Esophagus muscularis mucosa (tissue), 4 donors: Measurements from ENCODE around the gene GRB2. TPM values are rescaled to one million over a fixed set of nuclear protein-coding genes. Genes with fewer than 3 reads are reported as not detected.

Experiments
- DNase-seq: peaks from one replicate; pipeline ENCODE4 v3.0.0-alpha.2; 2017; ENCODE audit errors: extremely low spot score
- H3K27ac ChIP-seq, 4 donors: fragments of 200-600 bp; sonication (generic); replicated peaks in 1 of 4; 1 replicate in 3 of 4; 2 replicates in 1 of 4; pipeline ENCODE4 v1.5.1; 2016 to 2019; ENCODE audit warnings: mild to moderate bottlenecking in 1 of 4
- H3K27me3 ChIP-seq, 4 donors: fragments of 200-600 bp; sonication (generic); one replicate each; pipeline versions ENCODE4 v1.5.1 to v1.6.0; 2016 to 2019
- H3K36me3 ChIP-seq, 4 donors: fragments of 200-600 bp; sonication (generic); one replicate each; pipeline ENCODE4 v1.5.1; 2016 to 2019
- H3K4me1 ChIP-seq, 4 donors: fragments of 200-600 bp; sonication (generic); one replicate each; pipeline ENCODE4 v1.5.1; 2016 to 2019
- H3K4me3 ChIP-seq, 4 donors: fragments of 200-600 bp; sonication (generic); 1 replicate in 2 of 4; 2 replicates in 2 of 4; pipeline ENCODE4 v1.5.1; 2016 to 2019; ENCODE audit warnings: mild to moderate bottlenecking in 4 of 4, moderate library complexity in 1 of 4
- H3K9me3 ChIP-seq, 4 donors: fragments of 200-600 bp; sonication (generic); 1 replicate in 3 of 4; 2 replicates in 1 of 4; pipeline ENCODE4 v1.5.1; 2016 to 2019
- EP300 ChIP-seq: sonication (generic); formaldehyde crosslinking; IDR thresholded peaks from one replicate; pipeline ENCODE4 v1.6.1; 2017; ENCODE audit warnings: antibody characterized with exemption
- POLR2A ChIP-seq: fragments of 450-650 bp; IDR thresholded peaks from one replicate; pipeline ENCODE4 v1.6.1; 2017; ENCODE audit warnings: antibody characterized with exemption, moderate library complexity, mild to moderate bottlenecking, low read depth
- POLR2AphosphoS5 ChIP-seq, 2 donors: sonication (generic); formaldehyde crosslinking; IDR thresholded peaks; one replicate each; pipeline ENCODE4 v1.6.1; 2017; ENCODE audit warnings: antibody characterized with exemption in 2 of 2
- whole genome bisulfite sequencing: methylation state at CpG from one replicate; pipeline ENCODE4 v1.1.5; 2018; 5-methylcytosine and 5-hydroxymethylcytosine counted together
- intact Hi-C: fragments of 100-400 bp; cut with DNase I; formaldehyde crosslinking; loops from one replicate; pipeline ENCODE4 v1.15.1; 2023
- total RNA-seq, 4 donors: library from RNA; depleted of rRNA; stranded (reverse); fragments of >200 nt; gene quantifications; one replicate each; pipeline versions ENCODE4 v1.1.0 to v1.2.1, GENCODE V29; 2016
- TF ChIP-seq, protein P1 (sequence below), 3 experiments: fragments of 200-600 bp in 2 of 3; fragments of 450-650 bp in 1 of 3; sonication (generic) in 2 of 3; IDR thresholded peaks; one replicate each; pipeline ENCODE4 v1.5.1; 2017 to 2019; ENCODE audit warnings: antibody characterized with exemption in 3 of 3, mild to moderate bottlenecking in 2 of 3, moderate library complexity in 1 of 3

The GRB2 gene
- total RNA-seq, 4 donors from 2014 or later: 84.3 to 140 (median 113) TPM

DNA sequence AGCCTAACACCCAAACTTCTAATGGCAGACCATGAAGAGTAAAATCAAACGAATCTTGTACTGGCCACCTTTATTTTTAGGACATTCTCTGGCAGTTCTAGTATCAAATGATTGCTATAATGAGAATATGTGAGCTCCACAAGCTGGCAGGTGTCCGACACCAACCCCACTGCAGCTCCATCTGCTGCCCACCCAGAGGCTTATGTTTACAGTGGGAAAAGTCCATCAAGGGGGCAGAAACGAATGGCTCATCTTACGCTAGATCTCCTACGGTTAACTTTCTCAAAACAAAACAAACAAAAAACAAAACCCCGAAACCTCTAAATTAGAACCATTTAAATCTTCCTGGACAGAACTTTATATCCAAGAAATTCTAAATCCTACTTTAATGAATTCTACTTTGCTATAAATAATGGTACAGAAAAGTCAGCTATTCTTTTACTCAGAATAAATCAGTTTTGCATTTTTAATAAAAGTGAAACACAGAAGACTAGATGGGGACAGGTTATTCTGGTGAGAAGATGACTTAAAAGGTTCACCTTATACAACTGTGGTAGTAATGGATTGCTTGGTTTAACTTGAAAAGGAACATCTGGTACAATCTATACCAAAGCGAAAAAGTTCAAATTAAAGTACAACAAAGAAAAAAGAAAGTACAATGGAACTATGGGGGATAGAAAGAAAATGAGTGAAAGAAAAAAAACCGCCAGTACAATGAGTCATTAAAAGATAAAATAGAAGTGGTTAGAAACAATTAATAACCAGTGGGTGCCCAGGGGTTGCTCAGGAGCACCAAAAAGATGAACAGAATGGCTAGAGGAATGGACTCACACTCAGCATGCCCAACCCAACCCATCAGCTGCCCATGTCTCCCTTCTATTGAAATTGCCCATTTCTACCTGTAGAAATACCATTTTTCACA lies 40.2 kb downstream of the GRB2 start:
- intact Hi-C loops: no loop called here
- Histone ChIP-seq H3K4me1 (peaks cover 48 to 96% (median 83%) of the 10 kb centered on the region in 4 donors), H3K36me3 (no peaks in the 10 kb centered on the region), H3K27ac (no peak overlapping the region), H3K9me3 (no peaks in the 10 kb centered on the region), H3K4me3 (no peak overlapping the region), H3K27me3 (no peaks in the 10 kb centered on the region)
- DNase-seq: no peak
- 70% methylated on average over 8 of the region's 8 CpGs for WGBS
- TF ChIP-seq POLR2A (no peak), EP300 (no peak), POLR2AphosphoS5 (IDR thresholded peaks at IDR 0.05) (no peak)
- TF ChIP-seq, protein P1, sequence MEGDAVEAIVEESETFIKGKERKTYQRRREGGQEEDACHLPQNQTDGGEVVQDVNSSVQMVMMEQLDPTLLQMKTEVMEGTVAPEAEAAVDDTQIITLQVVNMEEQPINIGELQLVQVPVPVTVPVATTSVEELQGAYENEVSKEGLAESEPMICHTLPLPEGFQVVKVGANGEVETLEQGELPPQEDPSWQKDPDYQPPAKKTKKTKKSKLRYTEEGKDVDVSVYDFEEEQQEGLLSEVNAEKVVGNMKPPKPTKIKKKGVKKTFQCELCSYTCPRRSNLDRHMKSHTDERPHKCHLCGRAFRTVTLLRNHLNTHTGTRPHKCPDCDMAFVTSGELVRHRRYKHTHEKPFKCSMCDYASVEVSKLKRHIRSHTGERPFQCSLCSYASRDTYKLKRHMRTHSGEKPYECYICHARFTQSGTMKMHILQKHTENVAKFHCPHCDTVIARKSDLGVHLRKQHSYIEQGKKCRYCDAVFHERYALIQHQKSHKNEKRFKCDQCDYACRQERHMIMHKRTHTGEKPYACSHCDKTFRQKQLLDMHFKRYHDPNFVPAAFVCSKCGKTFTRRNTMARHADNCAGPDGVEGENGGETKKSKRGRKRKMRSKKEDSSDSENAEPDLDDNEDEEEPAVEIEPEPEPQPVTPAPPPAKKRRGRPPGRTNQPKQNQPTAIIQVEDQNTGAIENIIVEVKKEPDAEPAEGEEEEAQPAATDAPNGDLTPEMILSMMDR (IDR thresholded peaks at IDR 0.05): no peak

DNA sequence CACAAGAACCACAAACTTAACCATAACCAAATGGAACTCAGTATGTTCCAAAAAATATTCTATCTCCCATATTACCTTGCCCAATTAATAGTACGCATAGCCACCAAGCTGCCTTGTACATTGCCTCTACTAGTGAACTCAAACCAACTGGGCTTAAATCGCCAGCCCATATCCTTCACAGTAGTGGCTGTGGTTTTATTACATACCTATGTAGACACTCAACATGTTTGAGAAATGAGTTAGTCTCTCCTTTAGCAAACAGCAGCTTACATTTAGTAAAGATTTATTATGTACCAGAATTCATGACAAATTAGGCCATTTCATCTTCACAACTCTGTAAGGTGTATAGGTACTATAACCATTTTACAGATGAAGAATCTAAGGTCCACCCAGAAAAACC lies 41.4 kb downstream of the GRB2 start:
- 96% methylated on average over 2 of the region's 2 CpGs for WGBS
- intact Hi-C loops: no loop called here
- Histone ChIP-seq H3K9me3 (no peaks in the 10 kb centered on the region), H3K27me3 (no peaks in the 10 kb centered on the region), H3K4me1 (peaks cover 37 to 87% (median 76%) of the 10 kb centered on the region in 4 donors), H3K27ac (no peak overlapping the region), H3K36me3 (no peaks in the 10 kb centered on the region), H3K4me3 (no peak overlapping the region)
- no peak for DNase-seq
- TF ChIP-seq, protein P1 (IDR thresholded peaks at IDR 0.05): no peak

DNA sequence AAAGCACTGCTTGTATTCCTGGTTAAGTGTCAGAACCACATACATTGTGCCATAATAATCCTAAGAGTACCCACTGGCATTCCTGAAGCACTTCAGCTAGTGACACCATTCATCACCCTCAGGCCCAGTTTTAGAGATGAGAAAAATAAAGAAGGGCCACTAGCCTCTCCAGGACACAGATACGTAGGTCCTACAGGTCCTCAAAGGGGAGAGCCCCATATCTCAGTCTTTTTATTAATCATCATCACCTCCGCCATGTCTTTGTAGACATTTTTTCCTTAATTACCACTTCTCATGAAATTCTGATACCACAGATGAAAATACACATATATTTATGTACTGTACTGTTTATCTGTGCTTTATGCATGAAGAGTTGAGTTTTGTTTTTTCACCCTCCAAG lies 43.5 kb downstream of the GRB2 start:
- intact Hi-C loops: no loop called here
- TF ChIP-seq POLR2A (no peak), EP300 (no peak), POLR2AphosphoS5 (IDR thresholded peaks at IDR 0.05) (no peak)
- TF ChIP-seq, protein P1 (IDR thresholded peaks at IDR 0.05): no peak
- DNase-seq: no peak
- Histone ChIP-seq H3K9me3 (no peaks in the 10 kb centered on the region), H3K4me1 (peaks cover 35 to 66% (median 62%) of the 10 kb centered on the region in 4 donors), H3K27me3 (no peaks in the 10 kb centered on the region), H3K4me3 (no peak overlapping the region), H3K36me3 (no peaks in the 10 kb centered on the region), H3K27ac (no peak overlapping the region)
- 48% methylated on average over 2 of the region's 2 CpGs for WGBS

DNA sequence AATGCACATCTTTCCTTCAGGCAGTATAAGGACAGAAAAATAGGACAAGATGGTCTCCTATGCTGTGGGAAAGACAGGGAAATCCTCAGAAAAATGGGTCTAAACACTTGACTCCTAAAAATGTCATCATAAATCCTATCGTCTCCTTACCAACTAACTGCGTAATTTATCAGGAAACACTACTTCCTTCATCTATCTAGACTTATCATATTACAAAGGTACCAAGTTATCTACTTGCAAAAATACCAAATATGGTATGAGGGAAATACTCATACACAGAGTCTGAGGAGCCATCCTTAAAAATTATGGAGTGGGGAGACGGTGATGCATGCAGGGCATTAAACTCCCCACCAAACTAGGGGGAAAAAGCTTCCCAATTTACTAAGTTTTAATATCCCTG lies 44.1 kb downstream of the GRB2 start:
- no peak for DNase-seq
- Histone ChIP-seq H3K27me3 (no peaks in the 10 kb centered on the region), H3K4me1 (peaks cover 32 to 65% (median 57%) of the 10 kb centered on the region in 4 donors), H3K36me3 (no peaks in the 10 kb centered on the region), H3K9me3 (no peaks in the 10 kb centered on the region), H3K27ac (no peak overlapping the region), H3K4me3 (no peak overlapping the region)
- intact Hi-C loops: no loop called here
- 41% methylated on average over 3 of the region's 3 CpGs for WGBS
- TF ChIP-seq POLR2A (no peak), POLR2AphosphoS5 (IDR thresholded peaks at IDR 0.05) (no peak), EP300 (no peak)
- TF ChIP-seq, protein P1 (IDR thresholded peaks at IDR 0.05): no peak
